Lung (tissue), 12 donors: ENCODE data around the gene TSPAN18. TPM values are rescaled to one million over a fixed set of nuclear protein-coding genes. Genes with fewer than 3 reads are reported as not detected.

Source experiments
- ATAC-seq: fragments of 200-7000 bp; cut with Tn5 transposase; one replicate; pipeline ENCODE4 v1.9.1; 2020; ENCODE audit warnings: moderate number of reproducible peaks; ENCODE audit not compliant: insufficient read depth, low FRiP score
- DNase-seq, 3 donors: peaks; one replicate each; pipeline ENCODE4 v3.0.0-alpha.2; 2013 to 2017
- H3K27ac ChIP-seq, 2 donors: one replicate each; pipeline ENCODE4 v1.5.1; 2013; ENCODE audit warnings: mild to moderate bottlenecking in 2 of 2, moderate library complexity in 2 of 2, control low read depth in 1 of 2, inconsistent platforms in 1 of 2, low read depth in 1 of 2, low read length in 1 of 2
- H3K27me3 ChIP-seq, 3 donors: one replicate each; pipeline ENCODE4 v1.5.1; 2013; ENCODE audit warnings: low read length in 2 of 3; ENCODE audit not compliant: control insufficient read depth in 3 of 3, insufficient read depth in 3 of 3
- H3K36me3 ChIP-seq, 4 donors: one replicate each; pipeline ENCODE4 v1.5.1; 2013; ENCODE audit warnings: low read length in 4 of 4, mild to moderate bottlenecking in 1 of 4, moderate library complexity in 1 of 4; ENCODE audit not compliant: control insufficient read depth in 4 of 4, insufficient read depth in 4 of 4
- H3K4me1 ChIP-seq, 5 donors: one replicate each; pipeline ENCODE4 v1.5.1; 2013; ENCODE audit warnings: low read length in 5 of 5, mild to moderate bottlenecking in 2 of 5, moderate library complexity in 1 of 5; ENCODE audit not compliant: control insufficient read depth in 5 of 5, insufficient read depth in 5 of 5
- H3K4me3 ChIP-seq: one replicate; pipeline ENCODE4 v1.5.1; 2013; ENCODE audit warnings: mild to moderate bottlenecking, control low read depth, moderate library complexity
- H3K9ac ChIP-seq, 2 donors: one replicate each; pipeline ENCODE4 v1.5.1; 2013; ENCODE audit warnings: low read length in 2 of 2, control low read depth in 1 of 2; ENCODE audit not compliant: insufficient read depth in 1 of 2
- H3K9me3 ChIP-seq, 4 donors: one replicate each; pipeline ENCODE4 v1.5.1; 2013; ENCODE audit warnings: low read length in 3 of 4, mild to moderate bottlenecking in 1 of 4, moderate library complexity in 1 of 4; ENCODE audit not compliant: control insufficient read depth in 4 of 4, insufficient read depth in 3 of 4
- CTCF ChIP-seq: IDR thresholded peaks from 2 replicates; pipeline ENCODE4 v1.5.1; 2012; ENCODE audit warnings: mild to moderate bottlenecking; ENCODE audit errors: control extremely low read depth, extremely low read depth
- WGBS, 2 donors: extraction: QIAGEN DNeasy Blood & Tissue Kit; methylation state at CpG; one replicate each; pipeline ENCODE4 v1.1.7; 2013; 5-methylcytosine and 5-hydroxymethylcytosine counted together
- polyA plus RNA-seq, 2 donors: library from polyadenylated mRNA; stranded (reverse); fragments of 200-250 nt; gene quantifications; one replicate each; pipeline ENCODE4 v1.2.1, GENCODE V29; 2013
- total RNA-seq, 2 donors: library from RNA; depleted of rRNA in 1 of 2; stranded (reverse); fragments of >200 nt in 1 of 2; gene quantifications; one replicate each; pipeline ENCODE4 v1.2.1, GENCODE V29; 2014 to 2021
- donor health status: control.
- donor health status: control.
- donor health status: Bipolar disorder and iron deficiency.
- donor health status: healthy.
- donor health status: DM: yes; HTN: yes; CAD: no.

Gene TSPAN18
- total and polyA plus RNA-seq, 4 donors: 8.3 to 40.7 (median 21.4) TPM

GRCh38 chr11:44725016-44725685 lies 1.6 kb upstream of the TSPAN18 start:
- Histone ChIP-seq H3K4me1 (peaks cover 0 to 27% (median 9%) of the 10 kb centered on the region in 5 donors), H3K27ac (peak overlapping the region in 1 of 2 donors; percentile 52), H3K27me3 (no peaks in the 10 kb centered on the region), H3K9ac (no peak overlapping the region), H3K36me3 (no peaks in the 10 kb centered on the region), H3K4me3 (no peak overlapping the region), H3K9me3 (no peaks in the 10 kb centered on the region)
- peak in 2 of 3 donors; percentile 28 to 37 for DNase-seq
- WGBS, 2 donors: 42 to 66% methylated on average over 12 of the region's 12 CpGs
- ATAC-seq: no peak
- no peak for TF ChIP-seq CTCF

- ATAC-seq (no peak), DNase-seq (peak in 2 of 3 donors; percentile 17 to 36)
- H3K9me3 ChIP-seq: no peaks in the 10 kb centered on the region
- no peaks in the 10 kb centered on the region for H3K27me3 ChIP-seq
- 59 to 72% methylated on average over 10 of the region's 10 CpGs for WGBS, 2 donors
- no peak overlapping the region for H3K9ac ChIP-seq
- no peaks in the 10 kb centered on the region for H3K36me3 ChIP-seq
- peak overlapping the region in 1 of 2 donors; percentile 26 for H3K27ac ChIP-seq
- no peak overlapping the region for H3K4me3 ChIP-seq
- TF ChIP-seq CTCF: no peak
- H3K4me1 ChIP-seq: peaks cover 0 to 27% (median 9%) of the 10 kb centered on the region in 5 donors
These were observed 942 bp upstream of the TSPAN18 start for GRCh38 chr11:44725757-44726282.

- DNase-seq (no peak), ATAC-seq (no peak)
- no peaks in the 10 kb centered on the region for H3K36me3 ChIP-seq
- H3K9ac ChIP-seq: no peak overlapping the region
- TF ChIP-seq CTCF: no peak
- no peaks in the 10 kb centered on the region for H3K9me3 ChIP-seq
- peak overlapping the region; percentile 79 to 93 for H3K27ac ChIP-seq
- no peaks in the 10 kb centered on the region for H3K27me3 ChIP-seq
- 0% methylated on average over 17 to 45 of the region's 45 CpGs for WGBS, 2 donors
- peaks cover 0 to 27% (median 9%) of the 10 kb centered on the region in 5 donors for H3K4me1 ChIP-seq
- H3K4me3 ChIP-seq: peak overlapping the region; percentile 60
These were observed 281 bp downstream of the TSPAN18 start for GRCh38 chr11:44727114-44727372.
